IPS-18a (cell line): Measurements from ENCODE around the gene USP48.

ENCODE experiments used
- H3K27ac ChIP-seq: one replicate; pipeline ENCODE4 v1.5.1; 2013; ENCODE audit warnings: low read length
- H3K27me3 ChIP-seq: one replicate; pipeline ENCODE4 v1.6.1; 2013; ENCODE audit warnings: mild to moderate bottlenecking, low read length; ENCODE audit not compliant: control insufficient read depth, insufficient read depth
- H3K36me3 ChIP-seq: one replicate; pipeline ENCODE4 v1.6.1; 2013; ENCODE audit warnings: low read depth, low read length; ENCODE audit not compliant: control insufficient read depth
- H3K4me1 ChIP-seq: one replicate; pipeline ENCODE4 v1.6.1; 2013; ENCODE audit warnings: low read depth, low read length; ENCODE audit not compliant: control insufficient read depth
- H3K4me3 ChIP-seq: one replicate; pipeline ENCODE4 v1.5.1; 2013; ENCODE audit warnings: low read length
- H3K9ac ChIP-seq: one replicate; pipeline ENCODE4 v1.6.1; 2013; ENCODE audit warnings: mild to moderate bottlenecking, low read length, moderate library complexity
- H3K9me3 ChIP-seq: one replicate; pipeline ENCODE4 v1.6.1; 2013; ENCODE audit warnings: low read depth, low read length; ENCODE audit not compliant: control insufficient read depth

USP48 gene

DNA sequence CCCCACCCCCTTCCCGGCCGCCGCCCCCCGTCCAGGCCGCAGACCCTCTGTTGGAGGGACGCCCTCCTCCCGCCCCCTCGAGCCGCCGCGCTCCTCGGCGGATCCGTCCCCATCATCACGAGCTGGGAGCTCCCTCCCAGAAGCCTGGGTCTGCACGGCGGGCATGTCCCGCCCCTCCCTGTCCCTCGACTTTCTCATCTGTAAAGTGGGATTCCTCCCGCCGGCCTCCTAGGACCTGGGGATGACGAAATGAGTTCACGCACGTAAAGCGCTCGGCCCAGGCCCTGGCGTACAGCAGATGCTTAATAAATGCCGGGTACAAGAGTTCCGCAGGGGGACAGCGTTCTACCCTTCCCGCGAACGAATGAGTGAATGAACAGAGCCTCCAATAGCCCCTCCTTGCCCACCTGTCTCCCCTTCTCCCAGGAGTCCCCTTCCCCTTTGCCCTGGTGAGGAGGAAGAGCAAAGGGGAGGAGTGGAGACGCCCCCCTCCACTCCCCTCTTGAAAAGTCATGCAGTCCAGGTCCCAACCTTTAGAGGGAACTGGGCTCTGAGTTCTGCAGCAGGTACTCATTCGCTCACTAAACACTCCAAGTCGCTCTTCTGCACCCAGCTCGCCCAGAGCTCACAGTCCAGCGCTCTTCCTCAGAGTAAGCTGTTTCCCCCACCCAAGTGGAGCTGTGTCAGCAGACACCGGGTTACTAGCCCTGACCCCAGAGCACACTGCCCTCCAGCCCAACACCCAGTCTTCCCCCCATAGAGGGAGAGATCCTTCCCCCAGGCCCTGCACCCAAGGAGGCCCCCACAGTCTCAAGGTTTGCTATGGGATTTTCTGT is 130.6 kb downstream of the USP48 start:
- H3K36me3 ChIP-seq = no peaks in the 10 kb centered on the region
- no peak overlapping the region for H3K27ac ChIP-seq
- peak overlapping the region; percentile 44 for H3K4me3 ChIP-seq
- H3K9me3 ChIP-seq = no peaks in the 10 kb centered on the region
- H3K27me3 ChIP-seq = peaks cover 16% of the 10 kb centered on the region
- peaks cover 7% of the 10 kb centered on the region for H3K4me1 ChIP-seq
- H3K9ac ChIP-seq = no peak overlapping the region

GRCh38 chr1:21651214-21652042 is 131.5 kb downstream of the USP48 start:
- peaks cover 16% of the 10 kb centered on the region for H3K27me3 ChIP-seq
- no peak overlapping the region for H3K9ac ChIP-seq
- peak overlapping the region; percentile 56 for H3K4me3 ChIP-seq
- H3K9me3 ChIP-seq = no peaks in the 10 kb centered on the region
- H3K36me3 ChIP-seq = no peaks in the 10 kb centered on the region
- peaks cover 7% of the 10 kb centered on the region for H3K4me1 ChIP-seq
- no peak overlapping the region for H3K27ac ChIP-seq

- Histone ChIP-seq H3K27me3 (peaks cover 16% of the 10 kb centered on the region), H3K27ac (no peak overlapping the region), H3K36me3 (no peaks in the 10 kb centered on the region), H3K9me3 (no peaks in the 10 kb centered on the region), H3K4me1 (peaks cover 7% of the 10 kb centered on the region), H3K4me3 (no peak overlapping the region), H3K9ac (no peak overlapping the region)
Measured at GRCh38 chr1:21650400-21650799, 132.5 kb downstream of the USP48 start.

GRCh38 chr1:21649315-21649714 is 133.6 kb downstream of the USP48 start:
- peaks cover 7% of the 10 kb centered on the region for H3K4me1 ChIP-seq
- H3K36me3 ChIP-seq = no peaks in the 10 kb centered on the region
- H3K9ac ChIP-seq = no peak overlapping the region
- H3K4me3 ChIP-seq = no peak overlapping the region
- H3K9me3 ChIP-seq = no peaks in the 10 kb centered on the region
- no peak overlapping the region for H3K27ac ChIP-seq
- peaks cover 16% of the 10 kb centered on the region for H3K27me3 ChIP-seq

- Histone ChIP-seq H3K27ac (no peak overlapping the region), H3K9ac (no peak overlapping the region), H3K36me3 (no peaks in the 10 kb centered on the region), H3K4me1 (peaks cover 7% of the 10 kb centered on the region), H3K9me3 (no peaks in the 10 kb centered on the region), H3K27me3 (peaks cover 16% of the 10 kb centered on the region), H3K4me3 (no peak overlapping the region)
Measured at GRCh38 chr1:21648791-21649190, 134.2 kb downstream of the USP48 start.

- Histone ChIP-seq H3K27me3 (peaks cover 16% of the 10 kb centered on the region), H3K36me3 (no peaks in the 10 kb centered on the region), H3K27ac (no peak overlapping the region), H3K9ac (no peak overlapping the region), H3K9me3 (no peaks in the 10 kb centered on the region), H3K4me3 (no peak overlapping the region), H3K4me1 (peaks cover 7% of the 10 kb centered on the region)
Measured at GRCh38 chr1:21648352-21648730, 134.6 kb downstream of the USP48 start.

DNA sequence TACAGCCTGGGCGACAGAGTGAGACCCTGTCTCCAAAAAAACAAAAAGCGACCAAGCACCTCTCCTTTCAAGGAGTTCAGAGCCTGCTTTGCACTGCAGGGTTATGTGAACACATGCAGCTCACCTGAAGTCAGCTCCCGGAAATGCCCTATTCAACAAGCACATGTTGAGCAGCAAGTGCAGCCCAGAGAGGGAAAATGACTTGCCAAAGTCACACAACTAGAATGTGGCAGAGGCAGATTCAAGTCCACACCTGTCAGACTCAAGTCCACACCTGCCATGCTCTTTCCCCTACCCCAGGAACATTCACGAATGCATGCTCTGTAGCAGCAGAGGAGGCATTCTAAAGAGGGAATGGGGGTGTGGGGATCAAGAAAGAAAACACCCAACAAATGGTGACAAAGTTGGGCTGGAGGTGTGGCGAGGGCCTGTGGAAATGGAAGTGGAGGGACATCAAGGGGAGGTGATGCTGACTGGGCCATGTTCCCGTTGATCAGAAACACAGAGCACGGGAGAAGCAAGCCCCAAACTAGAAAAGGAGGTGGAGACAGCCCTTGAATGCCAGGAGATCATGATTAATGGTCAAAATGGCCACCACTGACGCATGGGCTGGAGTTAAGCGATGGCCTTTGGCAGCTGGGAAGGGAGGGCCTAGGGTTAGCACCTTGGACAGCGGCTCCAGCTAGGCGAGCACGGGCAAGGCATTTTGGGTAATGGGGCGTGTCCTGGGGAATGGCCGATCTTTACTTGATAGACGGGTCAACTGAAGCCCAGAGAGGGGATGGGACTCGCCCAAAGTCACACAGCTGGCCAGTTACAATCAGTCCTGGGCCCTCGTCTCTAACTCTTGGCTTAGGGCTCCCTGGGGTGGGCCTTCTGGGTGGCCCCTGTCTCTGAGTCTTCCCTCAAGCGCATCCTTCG is 135.3 kb downstream of the USP48 start:
- H3K4me1 ChIP-seq = peaks cover 7% of the 10 kb centered on the region
- H3K9me3 ChIP-seq = no peaks in the 10 kb centered on the region

DNA sequence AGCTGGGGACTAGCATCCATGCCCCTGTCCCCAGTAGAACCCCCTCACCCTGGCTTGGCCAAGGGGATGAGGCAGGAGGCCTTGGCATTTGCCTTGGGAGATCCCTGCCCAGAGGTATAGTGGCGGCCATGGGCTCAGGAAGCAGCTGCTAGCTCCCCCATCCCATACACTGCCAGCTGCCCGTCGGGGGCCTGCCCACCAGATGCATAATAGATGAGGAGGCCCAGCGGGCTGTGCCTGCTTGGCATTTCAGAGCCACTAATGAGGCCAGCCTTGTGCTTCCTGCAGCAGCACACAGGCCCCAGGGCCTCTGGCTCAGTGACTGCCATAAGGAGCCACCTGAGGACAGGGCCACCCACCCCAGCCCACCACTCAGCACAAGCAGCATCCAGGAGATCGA is 137.4 kb downstream of the USP48 start:
- Histone ChIP-seq H3K4me3 (no peak overlapping the region), H3K27ac (no peak overlapping the region), H3K27me3 (no peaks in the 10 kb centered on the region), H3K36me3 (no peaks in the 10 kb centered on the region), H3K9me3 (no peaks in the 10 kb centered on the region), H3K9ac (no peak overlapping the region), H3K4me1 (no peaks in the 10 kb centered on the region)

More for the DNA sequence above, 135.3 kb downstream of the USP48 start:
- Histone ChIP-seq H3K9ac (no peak overlapping the region), H3K4me3 (no peak overlapping the region), H3K36me3 (no peaks in the 10 kb centered on the region), H3K27ac (no peak overlapping the region), H3K27me3 (peaks cover 13% of the 10 kb centered on the region)

DNA sequence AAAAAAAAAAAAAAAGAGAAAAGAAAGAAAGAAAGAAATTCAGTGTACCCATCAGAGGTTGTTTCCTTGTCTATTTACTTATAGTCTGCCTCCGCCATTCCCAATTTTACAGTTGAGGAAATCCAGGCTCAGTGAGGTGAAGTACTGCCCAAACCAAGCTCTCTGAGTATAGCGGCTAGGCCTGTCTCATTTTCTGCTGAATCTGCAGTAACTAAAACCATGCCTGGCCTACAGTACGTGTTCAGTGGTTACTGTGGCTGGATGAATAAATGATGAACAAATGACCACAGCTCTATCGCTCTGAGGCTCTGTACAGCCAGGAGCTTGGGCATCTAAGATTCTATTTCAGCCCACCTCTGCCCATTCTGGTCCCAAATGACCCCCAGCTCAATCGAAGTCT is 138.0 kb downstream of the USP48 start:
- no peaks in the 10 kb centered on the region for H3K36me3 ChIP-seq
- H3K9ac ChIP-seq = no peak overlapping the region
- H3K9me3 ChIP-seq = no peaks in the 10 kb centered on the region
- H3K4me3 ChIP-seq = no peak overlapping the region
- no peak overlapping the region for H3K27ac ChIP-seq
- no peaks in the 10 kb centered on the region for H3K4me1 ChIP-seq
- no peaks in the 10 kb centered on the region for H3K27me3 ChIP-seq

- no peak overlapping the region for H3K9ac ChIP-seq
- H3K27ac ChIP-seq = no peak overlapping the region
- no peaks in the 10 kb centered on the region for H3K4me1 ChIP-seq
- H3K9me3 ChIP-seq = no peaks in the 10 kb centered on the region
- H3K36me3 ChIP-seq = no peaks in the 10 kb centered on the region
- H3K4me3 ChIP-seq = no peak overlapping the region
- no peaks in the 10 kb centered on the region for H3K27me3 ChIP-seq
Measured at GRCh38 chr1:21644348-21644747, 138.6 kb downstream of the USP48 start.

GRCh38 chr1:21643624-21644023 is 139.3 kb downstream of the USP48 start:
- Histone ChIP-seq H3K9ac (no peak overlapping the region), H3K9me3 (no peaks in the 10 kb centered on the region), H3K36me3 (no peaks in the 10 kb centered on the region), H3K27ac (no peak overlapping the region), H3K4me3 (no peak overlapping the region), H3K27me3 (no peaks in the 10 kb centered on the region), H3K4me1 (no peaks in the 10 kb centered on the region)
